HG02610 (cell line): ENCODE results near the gene DSTN.

Experiments used
- ATAC-seq: cut with Tn5 transposase; IDR thresholded peaks from one replicate; pipeline ENCODE4 v1.9.1; 2021; ENCODE audit warnings: mild to moderate bottlenecking, moderate library complexity; ENCODE audit not compliant: unreplicated experiment

DSTN gene

GRCh38 chr20:17569616-17570346 is at the start of gene DSTN:
DSTN (plus strand) TSS chr20:17570075; CDS start chr20:17570209, 134 bp downstream.
- ATAC-seq: peak; percentile 94

- no peak for ATAC-seq
Measured at GRCh38 chr20:17520583-17520982, 49.3 kb upstream of the DSTN start.

- ATAC-seq: no peak
Measured at GRCh38 chr20:17522528-17522927, 47.3 kb upstream of the DSTN start.

- ATAC-seq: no peak
Measured at GRCh38 chr20:17523326-17523725, 46.5 kb upstream of the DSTN start.

GRCh38 chr20:17524560-17524959 is 45.3 kb upstream of the DSTN start:
- no peak for ATAC-seq

- no peak for ATAC-seq
Measured at GRCh38 chr20:17525132-17525531, 44.7 kb upstream of the DSTN start.

GRCh38 chr20:17525650-17526049 is 44.2 kb upstream of the DSTN start:
- no peak for ATAC-seq

DNA sequence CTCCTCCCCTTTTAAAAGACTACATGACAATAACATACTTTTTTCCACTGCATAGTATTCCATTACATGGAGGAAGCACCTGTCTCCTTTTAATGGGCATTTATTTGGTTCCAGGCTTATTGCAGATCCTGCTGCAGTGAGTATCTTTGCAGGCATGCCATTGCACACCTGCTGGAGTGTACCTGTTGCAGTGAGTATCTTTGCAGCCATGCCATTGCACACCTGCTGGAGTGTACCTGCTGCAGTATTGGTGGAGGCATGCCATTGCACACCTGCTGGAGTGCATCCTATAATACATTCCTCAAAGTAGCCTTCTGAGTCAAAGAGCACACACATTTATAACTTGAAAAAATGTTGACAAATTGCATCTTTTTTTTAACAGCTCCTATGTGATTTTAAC is 40.3 kb upstream of the DSTN start:
- no peak for ATAC-seq

GRCh38 chr20:17530153-17530552 is 39.7 kb upstream of the DSTN start:
- no peak for ATAC-seq

DNA sequence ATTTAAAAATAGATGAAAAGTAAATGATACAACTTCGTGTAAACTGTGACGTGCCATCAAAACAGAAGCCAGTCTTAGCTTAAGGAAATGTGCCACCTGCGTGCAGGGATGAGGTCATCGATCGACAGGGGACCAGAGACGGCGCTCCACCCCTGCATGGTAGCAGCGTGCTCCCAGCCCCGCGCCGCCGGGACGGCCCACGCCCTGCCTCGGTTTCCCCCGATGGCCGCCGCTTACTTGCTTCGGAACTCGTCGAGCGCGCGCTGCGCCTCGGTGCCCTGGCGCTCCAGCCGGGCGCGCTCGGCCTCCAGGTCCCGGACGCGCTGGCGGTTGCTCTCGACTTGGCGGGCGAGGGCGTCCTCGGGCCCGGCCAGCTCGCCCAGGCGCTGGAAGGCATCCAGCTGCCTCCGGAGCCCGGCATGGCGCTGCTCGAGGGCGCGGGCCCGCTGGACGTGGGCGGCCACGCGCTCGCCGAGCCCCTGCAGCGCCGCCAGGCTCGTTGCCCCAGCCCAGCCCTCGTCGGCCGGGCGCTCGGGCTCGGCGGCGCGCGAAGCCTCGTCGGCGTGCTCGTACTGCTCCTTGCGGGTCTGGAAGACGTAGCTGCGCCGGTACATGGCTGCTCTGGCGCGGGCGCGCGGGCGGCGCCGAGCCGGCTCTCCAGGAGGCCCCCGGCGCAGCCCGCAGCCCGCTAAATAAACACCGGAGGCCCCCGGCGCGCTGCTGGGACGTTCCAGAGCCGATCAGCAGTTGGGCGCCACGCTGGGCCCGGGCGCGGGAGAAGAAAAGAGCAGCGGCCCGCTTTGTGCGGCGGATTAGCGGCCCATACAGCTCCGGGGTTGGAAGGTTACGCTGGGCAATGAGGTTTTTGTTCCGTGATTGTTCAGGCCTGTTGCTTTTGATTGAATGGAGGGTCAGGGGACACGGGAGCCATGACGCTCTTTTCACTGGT is 38.9 kb upstream of the DSTN start, which contains the start of gene BFSP1:
Gene BFSP1, minus strand, starts transcription at position 664 of the 949 bp plus-strand sequence. Its CDS starts 50 bp downstream, at position 614.
- no peak for ATAC-seq

DNA sequence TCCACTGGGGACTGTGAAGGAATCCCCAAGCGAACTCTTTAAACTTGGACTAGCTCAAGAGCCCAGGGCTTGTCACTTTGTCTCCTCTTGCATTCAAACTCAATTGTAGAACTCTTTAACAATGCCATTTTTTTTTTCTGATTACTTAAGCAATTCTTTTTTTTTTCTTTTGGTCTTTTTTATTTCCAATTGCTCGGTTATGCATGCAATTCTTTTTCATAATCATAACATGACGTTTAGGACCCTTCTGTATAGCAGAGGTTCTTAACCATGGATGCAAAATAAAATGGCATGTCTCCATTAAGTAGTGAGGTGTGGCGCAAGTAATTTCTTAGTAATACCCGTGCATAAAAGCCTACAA is 38.2 kb upstream of the DSTN start:
- no peak for ATAC-seq

- ATAC-seq: no peak
Measured at GRCh38 chr20:17533396-17533795, 36.5 kb upstream of the DSTN start.

DNA sequence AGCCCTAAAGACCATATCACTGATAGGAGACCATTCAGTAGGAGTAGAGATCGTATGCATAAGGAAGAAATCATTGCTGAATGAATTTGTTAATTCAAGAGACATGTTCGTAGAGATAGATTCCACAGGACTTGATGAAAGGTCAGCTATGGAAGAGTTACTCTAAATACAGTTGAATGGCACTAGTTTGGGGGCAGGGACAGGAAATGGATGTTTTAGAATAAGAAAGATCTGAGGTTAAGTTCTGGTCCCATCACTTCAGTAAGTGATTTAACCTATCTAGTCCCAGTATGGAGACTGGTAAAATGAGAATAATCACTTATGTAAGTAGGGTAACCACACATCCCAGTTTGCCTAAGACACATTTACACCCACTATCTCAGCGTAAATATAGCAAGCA is 35.8 kb upstream of the DSTN start:
- ATAC-seq: no peak

GRCh38 chr20:17536944-17537444 is 32.9 kb upstream of the DSTN start:
- peak; percentile 83 for ATAC-seq

DNA sequence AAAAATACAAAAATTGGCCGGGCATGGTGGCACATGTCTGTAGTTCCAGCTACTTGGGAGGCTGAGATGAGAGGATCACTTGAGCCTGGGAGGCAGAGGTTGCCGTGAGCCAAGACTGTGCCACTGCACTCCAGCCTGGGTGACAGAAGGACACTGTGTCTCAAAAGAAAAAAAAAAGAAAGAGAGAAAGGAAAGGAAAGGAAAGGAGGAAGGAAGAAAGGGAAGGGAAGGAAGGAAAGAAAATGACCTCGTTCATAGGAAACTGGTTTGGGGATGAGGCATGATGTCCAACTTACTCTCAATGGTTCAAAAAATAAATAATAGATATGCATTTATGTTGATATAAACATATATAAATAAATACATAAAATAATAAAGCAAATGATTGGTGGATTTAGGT is 31.9 kb upstream of the DSTN start:
- no peak for ATAC-seq

DNA sequence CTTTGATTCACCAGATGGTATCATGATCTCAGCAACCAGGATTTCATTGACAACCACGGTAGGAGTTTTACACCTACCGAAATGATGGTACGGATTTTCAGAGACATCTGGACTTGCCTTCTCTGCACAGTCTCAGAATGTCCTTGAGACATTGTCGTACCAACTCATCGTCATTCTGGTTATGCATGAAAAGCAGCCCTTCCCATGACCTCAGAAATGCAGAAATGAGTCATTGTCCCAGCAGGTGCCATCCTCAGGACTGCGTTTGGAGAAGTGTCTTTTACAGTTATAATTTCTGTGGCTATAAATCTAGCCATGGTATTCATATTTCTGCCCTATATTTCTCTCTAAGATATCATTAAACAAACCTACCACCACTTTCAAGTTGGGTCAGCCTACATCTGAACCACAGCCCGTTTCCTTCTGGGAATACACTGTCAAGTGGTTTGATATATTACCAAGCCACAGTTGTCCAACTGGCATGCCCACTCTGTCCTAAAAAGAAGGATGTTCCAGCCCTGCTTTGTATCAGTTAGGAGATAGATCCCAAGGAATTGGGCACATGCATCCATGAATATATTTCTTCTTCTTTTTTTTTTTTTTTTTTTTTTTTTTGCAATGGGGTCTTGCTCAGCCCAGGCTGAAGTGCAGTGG is 31.2 kb upstream of the DSTN start:
- ATAC-seq: peak; percentile 69

DNA sequence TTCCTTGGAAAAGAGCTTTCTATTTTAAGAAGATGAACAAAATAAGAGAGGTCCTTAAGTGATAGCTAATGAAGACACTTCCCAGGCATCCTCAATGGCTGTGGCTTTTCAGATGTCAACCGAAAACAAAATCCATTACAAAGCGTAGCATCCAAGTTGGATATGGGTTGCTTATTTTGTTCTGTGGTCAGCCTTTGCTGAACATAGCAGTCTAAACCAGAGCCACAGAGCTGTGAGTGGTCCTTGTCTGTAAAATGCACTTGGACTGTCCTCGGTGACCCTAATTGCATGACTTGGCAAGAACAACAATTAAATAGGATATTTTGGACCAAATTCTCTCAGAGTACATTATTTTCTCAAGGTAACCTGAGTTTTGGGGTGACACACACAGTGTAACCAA is 28.3 kb upstream of the DSTN start:
- ATAC-seq: no peak

DNA sequence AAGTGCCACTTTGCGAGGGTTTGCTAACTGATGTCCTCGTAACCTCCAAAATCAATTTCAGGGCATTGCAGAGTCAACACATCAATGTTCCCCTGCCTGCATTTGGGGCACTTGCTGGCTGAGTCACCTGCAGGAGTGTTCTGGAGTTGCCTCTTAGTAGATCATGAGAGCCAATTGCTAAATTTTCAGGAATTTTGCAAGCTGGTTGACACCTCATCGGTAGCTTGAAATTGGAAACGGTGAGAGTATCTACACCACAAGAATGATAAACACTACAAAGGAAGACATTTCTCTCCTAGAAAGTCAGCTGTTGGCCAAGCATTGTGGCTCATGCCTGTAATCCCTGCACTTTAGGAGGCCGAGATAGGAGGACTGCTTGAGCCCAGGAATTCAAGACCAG is 27.9 kb upstream of the DSTN start:
- ATAC-seq: no peak

GRCh38 chr20:17542481-17542880 is 27.4 kb upstream of the DSTN start:
- no peak for ATAC-seq

GRCh38 chr20:17542993-17543412 is 26.9 kb upstream of the DSTN start:
- no peak for ATAC-seq

- ATAC-seq: no peak
Measured at GRCh38 chr20:17543531-17544131, 26.2 kb upstream of the DSTN start.
